GM21367 (cell line): Measurements from ENCODE around the gene UNC5C.

Source experiments
- ATAC-seq: cut with Tn5 transposase; IDR thresholded peaks from one replicate; pipeline ENCODE4 v1.9.1; 2021; ENCODE audit not compliant: unreplicated experiment

UNC5C gene

DNA sequence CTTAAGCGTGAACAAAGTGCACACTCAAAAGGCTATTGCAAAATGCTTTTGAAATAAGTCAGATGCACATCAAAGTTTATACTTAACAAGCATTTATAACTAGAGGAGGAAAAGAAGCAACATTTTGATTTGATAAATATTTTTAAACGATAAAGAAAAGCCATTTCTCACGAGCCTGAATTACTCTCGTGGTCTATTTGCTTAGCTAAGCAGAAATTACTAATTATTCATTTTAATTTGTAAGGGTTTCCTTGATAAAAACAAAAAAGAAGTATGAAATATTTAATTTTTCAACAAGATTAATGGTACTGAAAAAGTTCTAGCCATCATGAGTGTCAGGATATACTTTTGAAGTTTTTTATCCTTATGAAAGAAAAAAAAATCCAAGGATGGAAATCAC lies 78.2 kb downstream of the UNC5C start:
- no peak for ATAC-seq

DNA sequence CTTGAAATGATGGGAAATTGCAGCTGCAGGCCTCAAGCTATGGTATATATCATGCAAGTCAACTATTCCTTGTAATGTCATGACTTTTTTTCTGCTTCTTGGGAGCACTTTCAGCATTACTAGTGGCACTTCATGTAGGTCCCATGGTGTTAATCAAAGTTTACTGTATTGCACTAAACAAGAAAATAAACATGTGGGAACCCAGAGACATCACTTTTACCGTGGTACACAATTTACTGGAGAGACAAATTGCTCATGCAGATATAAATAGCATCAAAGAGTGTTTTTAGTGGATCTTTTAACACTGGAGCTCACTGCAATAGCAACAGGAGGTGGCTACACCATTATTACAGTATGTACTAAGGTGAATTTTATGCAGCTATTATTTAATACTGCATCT lies 79.2 kb downstream of the UNC5C start:
- ATAC-seq: no peak

- no peak for ATAC-seq
These were observed 82.0 kb downstream of the UNC5C start for GRCh38 chr4:95466791-95467190.

DNA sequence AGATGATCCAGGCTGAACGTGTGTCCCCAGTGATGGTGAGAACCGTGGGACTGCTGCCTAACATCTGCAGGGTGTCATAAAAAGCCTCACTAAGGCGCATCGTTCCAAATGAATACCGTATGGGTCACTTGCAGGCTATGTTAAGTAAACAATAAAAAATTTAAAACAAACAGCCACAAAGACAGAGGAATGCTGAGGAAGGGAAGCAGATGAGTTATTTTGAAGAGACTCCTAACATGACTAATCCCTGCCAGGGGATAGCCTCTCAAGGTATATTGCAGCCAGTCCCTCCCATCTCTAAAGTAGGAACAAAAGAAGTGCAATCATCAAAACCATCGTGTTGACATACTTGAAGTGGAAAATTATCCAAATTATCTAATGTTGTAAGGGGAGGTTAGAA lies 83.8 kb downstream of the UNC5C start:
- ATAC-seq: no peak

GRCh38 chr4:95462921-95463320 lies 85.9 kb downstream of the UNC5C start:
- no peak for ATAC-seq

DNA sequence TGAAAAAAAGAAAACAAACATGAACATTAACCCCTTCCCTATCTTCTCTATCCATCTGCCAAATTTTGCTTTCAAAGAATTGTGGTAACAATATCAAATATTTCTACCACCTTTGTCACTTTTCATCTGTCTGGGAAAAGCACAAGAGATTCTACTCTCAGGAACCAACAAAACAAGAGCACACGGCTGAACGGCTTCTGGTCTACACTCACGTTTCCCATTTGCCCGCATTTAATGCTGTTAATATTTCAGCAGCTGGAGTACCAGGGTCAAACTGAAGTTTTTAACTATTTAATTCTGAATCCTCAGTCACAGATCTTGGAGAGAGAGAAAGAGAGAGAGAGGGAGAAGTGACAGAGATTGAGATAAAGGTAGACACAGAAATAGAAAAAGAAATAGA lies 91.4 kb downstream of the UNC5C start:
- ATAC-seq: no peak

- ATAC-seq: no peak
These were observed 98.5 kb downstream of the UNC5C start for GRCh38 chr4:95450294-95450693.

DNA sequence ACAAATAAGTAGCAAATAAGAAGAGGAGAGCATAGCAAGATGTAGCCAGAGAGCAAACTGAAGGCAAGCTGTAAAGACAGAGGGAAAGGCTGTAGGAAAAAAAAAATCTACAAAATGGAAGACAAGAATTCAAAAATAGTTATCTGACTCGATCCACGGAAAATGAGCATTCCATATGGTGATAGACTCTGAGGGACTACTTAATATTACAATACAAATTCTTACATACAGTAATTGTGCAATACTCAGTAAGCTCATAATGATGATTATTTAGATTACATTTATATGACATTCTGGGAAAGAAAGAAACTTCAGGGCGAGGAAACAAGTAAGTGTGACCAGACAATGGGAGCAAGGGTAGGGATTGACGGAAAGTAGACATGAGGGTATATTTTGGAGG lies 102.6 kb downstream of the UNC5C start:
- ATAC-seq: no peak

GRCh38 chr4:95445251-95445650 lies 103.5 kb downstream of the UNC5C start:
- no peak for ATAC-seq

DNA sequence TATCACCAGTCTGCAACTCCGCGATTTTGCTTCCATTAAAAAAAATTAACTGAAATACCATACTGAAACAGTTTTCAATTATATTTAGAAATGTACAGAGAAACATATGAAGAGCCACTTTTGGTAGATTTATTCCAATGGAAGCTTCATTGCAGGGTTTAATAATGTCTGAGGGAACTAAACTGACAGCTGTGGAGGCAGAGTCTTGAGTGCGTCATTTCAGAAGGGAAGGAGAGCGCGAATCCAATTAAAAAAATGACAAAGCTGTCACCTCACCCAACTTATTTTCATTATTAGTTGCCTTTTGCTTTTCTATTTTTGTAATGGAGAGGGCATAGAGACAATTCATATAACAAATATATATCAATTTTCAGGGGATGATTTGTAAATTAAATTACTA lies 104.0 kb downstream of the UNC5C start:
- no peak for ATAC-seq

GRCh38 chr4:95439896-95440295 lies 108.9 kb downstream of the UNC5C start:
- ATAC-seq: no peak

DNA sequence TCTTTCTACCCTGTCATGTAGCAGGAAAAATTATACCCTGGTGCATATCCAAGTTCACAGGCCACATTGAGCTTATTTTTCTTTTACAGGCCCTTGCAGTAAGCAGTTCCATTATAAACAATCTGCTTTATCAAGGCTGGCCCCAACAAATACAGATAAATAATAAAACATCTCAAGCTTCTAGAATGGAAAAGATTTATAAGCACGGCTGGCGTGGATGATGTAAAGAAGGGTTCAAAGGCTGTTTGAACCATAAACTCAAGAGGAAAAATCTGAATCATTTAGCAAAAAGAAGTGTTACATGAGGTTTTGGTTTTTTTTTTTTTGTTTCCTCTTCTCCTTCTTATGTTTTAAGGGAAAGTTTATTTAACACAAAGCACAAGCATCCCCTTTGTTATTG lies 109.7 kb downstream of the UNC5C start:
- ATAC-seq: no peak

- ATAC-seq: no peak
These were observed 116.3 kb downstream of the UNC5C start for GRCh38 chr4:95432466-95432865.

DNA sequence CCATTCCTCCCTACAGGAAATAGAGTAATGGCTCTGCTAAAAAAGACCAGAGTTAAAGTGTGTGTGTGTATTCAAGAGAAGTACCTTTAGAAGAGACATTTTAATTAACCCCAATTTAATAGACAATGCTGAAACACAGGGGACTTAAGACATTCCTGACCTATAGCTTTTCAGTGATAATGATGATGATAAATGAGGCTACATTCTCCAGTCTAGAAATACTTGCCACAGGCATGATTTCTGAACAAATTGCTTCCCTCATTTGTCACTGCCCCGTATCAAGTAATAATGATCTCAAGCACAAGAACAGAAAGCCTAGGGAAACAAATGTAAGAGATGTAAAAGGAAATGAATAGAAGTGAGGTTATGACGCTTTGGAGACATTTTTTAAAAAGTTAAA lies 117.1 kb downstream of the UNC5C start:
- ATAC-seq: no peak

DNA sequence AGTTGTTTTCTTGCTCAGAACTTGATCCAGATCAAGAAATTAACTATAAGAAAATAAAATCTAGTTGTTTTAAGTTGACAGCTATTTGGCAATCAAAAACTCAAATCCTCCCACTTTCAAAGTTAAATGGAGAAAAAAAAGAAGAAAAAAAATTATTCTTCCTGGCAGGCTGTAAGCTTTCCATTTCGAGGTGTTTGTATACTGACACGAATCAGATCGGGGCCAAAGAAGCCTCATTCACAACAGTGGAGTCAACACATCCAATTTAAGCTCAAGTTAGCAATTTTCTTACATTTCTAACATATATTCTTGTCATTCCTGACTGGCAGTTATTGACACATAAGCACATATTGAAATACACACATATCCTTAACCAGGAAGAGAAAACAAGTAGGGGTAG lies 119.4 kb downstream of the UNC5C start:
- no peak for ATAC-seq

GRCh38 chr4:95428291-95429070 lies 120.3 kb downstream of the UNC5C start:
- no peak for ATAC-seq

DNA sequence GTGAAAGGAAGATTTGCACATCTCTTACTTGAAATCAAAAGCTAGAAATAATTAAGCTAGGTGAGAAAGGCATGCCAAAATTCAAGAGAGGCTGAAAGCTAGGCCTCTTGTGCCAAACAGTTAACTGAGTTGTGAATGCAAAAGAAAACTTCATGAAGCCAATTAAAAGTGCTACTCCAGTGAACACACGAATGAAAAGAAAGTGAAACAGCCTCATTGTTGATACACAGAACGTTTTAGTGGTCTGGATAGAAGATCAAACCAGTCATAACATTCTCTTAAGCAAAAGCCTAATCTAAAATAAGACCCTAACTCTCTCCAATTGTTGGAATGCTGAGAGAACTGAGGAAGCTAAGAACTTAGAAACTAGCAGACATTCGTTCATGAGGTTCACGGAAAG lies 122.3 kb downstream of the UNC5C start:
- no peak for ATAC-seq

DNA sequence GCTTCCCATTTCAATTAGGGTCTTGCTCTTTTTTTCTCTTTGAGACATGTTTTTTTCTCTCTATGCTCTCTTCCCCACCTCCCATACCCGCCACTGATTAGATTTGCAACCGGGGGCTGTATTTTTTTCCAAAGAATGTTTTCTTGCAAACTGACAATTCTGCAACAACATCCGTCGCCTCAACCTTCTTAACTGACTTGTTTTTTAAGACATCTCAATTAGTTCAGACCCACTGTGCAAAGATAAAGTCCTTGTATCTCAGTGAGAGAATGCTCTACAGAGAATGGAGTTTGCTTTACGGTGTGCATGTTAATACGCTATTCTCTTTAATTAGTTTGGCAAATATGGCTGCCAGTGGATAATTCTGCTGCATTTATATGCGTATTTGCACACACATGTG lies 126.3 kb downstream of the UNC5C start:
- no peak for ATAC-seq

DNA sequence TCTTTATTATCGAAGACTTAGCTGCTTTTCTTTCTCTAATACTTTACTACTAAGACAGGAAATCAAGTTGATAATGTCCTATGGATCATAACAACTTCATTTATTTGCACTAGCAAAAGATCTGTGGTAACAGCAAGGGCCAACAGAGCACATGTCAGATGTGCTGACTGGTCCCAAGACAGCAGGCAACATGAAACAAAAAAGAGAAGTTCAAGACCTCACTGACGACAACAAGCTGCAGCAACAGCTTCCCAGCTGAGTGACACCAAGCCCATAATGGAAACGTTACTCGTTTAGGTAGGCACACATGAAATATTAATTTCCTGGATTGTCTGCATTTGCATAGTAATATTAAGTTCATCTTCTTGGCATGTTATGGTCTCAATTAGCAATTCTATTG lies 126.9 kb downstream of the UNC5C start:
- ATAC-seq: no peak

- ATAC-seq: no peak
These were observed 131.2 kb downstream of the UNC5C start for GRCh38 chr4:95417531-95417930.

- no peak for ATAC-seq
These were observed 133.4 kb downstream of the UNC5C start for GRCh38 chr4:95415346-95415771.

GRCh38 chr4:95411371-95412088 lies 137.2 kb downstream of the UNC5C start:
- no peak for ATAC-seq
